ENCODE measurements around the gene CAMKK1. TPM values are rescaled to one million over a fixed set of nuclear protein-coding genes. Genes with fewer than 3 reads are reported as not detected.
A peak's percentile ranks its signal among the peaks of the same experiment; 100 is the strongest.
"Not testable (repeated sequence)": the region's sequence is repeated elsewhere in the genome, so short reads cannot be mapped to it uniquely, and the experiment has no call there.

CAMKK1 gene
- polyA plus RNA-seq, 2 of the 4 experiments (the other 2 are of a cell fraction), result 6.9 to 14.8 TPM

- Histone ChIP-seq H3K4me2 (peak overlapping the region; percentile 97), H3K27ac (peak overlapping the region; percentile 96 to 97), H3K9me3 (no peaks in the 10 kb centered on the region), H3K4me3 (peak overlapping the region; percentile 93), H3K4me1 (peaks cover 17% of the 10 kb centered on the region)
- 1% methylated on average over 8 of the region's 8 CpGs for WGBS (ENCODE audit: missing lambda C conversion rate)
- FAIRE-seq (no peak), DNase-seq (ENCODE audit: low read depth in 1 of 2, low spot score in 1 of 2) (no peak), ATAC-seq (peak; percentile 14 to 18; a peak in 3 of 6 replicates)
- POLR2A ChIA-PET, result interaction anchor here (0.9 to 1.8 kb wide), 7 partner anchors 12 to 298 kb away, joined by 3 to 10 read pairs (median 5); partner anchors contain the start of genes CAMKK1, CYB5D2 and HASPIN
- TF ChIP-seq E2F6 (IDR thresholded peaks at IDR 0.05; ENCODE audit: borderline replicate concordance, low read depth) (no peak), HOXA7 (CRISPR knock-in tag; IDR thresholded peaks at IDR 0.05) (no peak), TP53 (CRISPR knock-in tag; IDR thresholded peaks at IDR 0.05) (no peak), HES2 (IDR thresholded peaks at IDR 0.05) (no peak), KDM1A (IDR thresholded peaks at IDR 0.05; ENCODE audit: low read depth) (no peak), GATA3 (IDR thresholded peaks at IDR 0.05; ENCODE audit: borderline replicate concordance) (no peak), TFCP2L1 (CRISPR knock-in tag; IDR thresholded peaks at IDR 0.05) (no peak), FOSB (CRISPR knock-in tag; IDR thresholded peaks at IDR 0.05) (no peak), POLR2A (IDR thresholded peaks at IDR 0.05; ENCODE audit: low read length) (no peak), CHD4 (IDR thresholded peaks at IDR 0.05; ENCODE audit: borderline replicate concordance) (no peak), NR3C1 (IDR thresholded peaks at IDR 0.05) (no peak)
- CTCF ChIA-PET, result interaction anchor here (0.8 to 11.3 kb wide), 28 partner anchors 8 to 665 kb away, joined by 3 to 224 read pairs (median 8); partner anchors contain the start of genes ATP2A3 and P2RX1
These were observed 47.6 kb downstream of the CAMKK1 start for GRCh38 chr17:3845291-3845620.

GRCh38 chr17:3844556-3844955, 48.3 kb downstream of the CAMKK1 start:
- H3K27ac ChIP-seq; ATAC-seq; FAIRE-seq; DNase-seq (ENCODE audit: low read depth in 1 of 2, low spot score in 1 of 2); H3K9me3 ChIP-seq: not testable (repeated sequence)
- Histone ChIP-seq H3K4me1 (peaks cover 17% of the 10 kb centered on the region), H3K4me3 (peak overlapping the region; percentile 93), H3K4me2 (peak overlapping the region; percentile 97)
- 92% methylated on average over 19 of the region's 19 CpGs for WGBS (ENCODE audit: missing lambda C conversion rate)
- CTCF ChIA-PET, result interaction anchor here (0.8 to 11.3 kb wide), 31 partner anchors 8 to 229 kb away, joined by 3 to 224 read pairs (median 7); partner anchors contain the start of genes ATP2A3 and P2RX1
- POLR2A ChIA-PET, result interaction anchor here (1.0 to 1.1 kb wide), 3 partner anchors 48 to 121 kb away, joined by 3 to 4 read pairs (median 4); partner anchors contain the start of genes CAMKK1 and HASPIN

GRCh38 chr17:3843935-3844516, 48.8 kb downstream of the CAMKK1 start:
- FAIRE-seq (peak; percentile 86), ATAC-seq (peak; percentile 67 to 72), DNase-seq (ENCODE audit: low read depth in 1 of 2, low spot score in 1 of 2) (peak; percentile 78 to 87)
- WGBS (ENCODE audit: missing lambda C conversion rate), result 13% methylated on average over 3 of the region's 3 CpGs
- POLR2A ChIA-PET, result interaction anchor here (1.0 kb wide), 1 partner anchor 106 kb away, joined by 4 read pairs; no protein-coding TSS in a partner anchor
- Histone ChIP-seq H3K4me2 (peak overlapping the region; percentile 97; the same call in 2 of the 3 replicates), H3K4me3 (no peak overlapping the region), H3K27ac (no peak overlapping the region), H3K4me1 (peaks cover 17% of the 10 kb centered on the region), H3K9me3 (no peaks in the 10 kb centered on the region)
- CTCF ChIA-PET, result interaction anchor here (0.6 to 11.3 kb wide), 42 partner anchors 8 to 542 kb away, joined by 3 to 224 read pairs (median 5); partner anchors contain the start of gene P2RX1
- 0 out of 2 replicates have a peak, but pooled peaks have one; percentile 15 for TF ChIP-seq RARB (CRISPR knock-in tag; IDR thresholded peaks at IDR 0.05)
- peak; percentile 83 for TF ChIP-seq CTCF (IDR thresholded peaks at IDR 0.05)
- TF ChIP-seq TFCP2L1 (CRISPR knock-in tag; IDR thresholded peaks at IDR 0.05), result 0 out of 2 replicates have a peak, but pooled peaks have one; percentile 37
- TF ChIP-seq JUNB (IDR thresholded peaks at IDR 0.05), result no peak
- no peak for TF ChIP-seq RNF2 (IDR thresholded peaks at IDR 0.05; ENCODE audit: borderline replicate concordance, low read depth)
- TF ChIP-seq RAD21 (conservative IDR thresholded peaks at IDR 0.05 in 1 of 2, IDR thresholded peaks at IDR 0.05 in 1 of 2), result peak; percentile 46 to 66; a peak in 4 of 5 replicates
- no peak for TF ChIP-seq PBX3 (IDR thresholded peaks at IDR 0.05)
- TF ChIP-seq SMC3 (IDR thresholded peaks at IDR 0.05), result peak; percentile 69
